Endothelial cell of umbilical vein (primary cell): ENCODE measurements around the gene CPXM2. TPM values are rescaled to one million over a fixed set of nuclear protein-coding genes. Genes with fewer than 3 reads are reported as not detected.

Source experiments
- BruUV-seq: library from RNA; stranded (reverse); fragments of 400-500 nt; replicated peaks from 2 replicates; lab custom pipeline; 2021; lab: Mats Ljungman, UMichigan
- CTCF ChIA-PET: fragments of 300-600, 350-600 bp; sonication (Branson Sonifier 250); formaldehyde crosslinking; loops from one replicate; lab custom pipeline; 2021; ENCODE audit warnings: antibody characterized with exemption, inconsistent platforms; lab: Charles Lee
- POLR2A ChIA-PET: fragments of 300-600, 350-600 bp; sonication (Branson Sonifier 250); formaldehyde crosslinking; loops from one replicate; lab custom pipeline; 2021; ENCODE audit warnings: antibody characterized with exemption, inconsistent platforms; lab: Charles Lee
- DNase-seq: peaks from one replicate; pipeline ENCODE4 v3.0.0-alpha.2; 2011; ENCODE audit warnings: low read depth, low spot score
- FAIRE-seq: peaks from 2 replicates; lab custom pipeline; 2011; peaks lifted over from hg19 to GRCh38; lab: Jason Lieb, UNC
- H2AFZ ChIP-seq: 2 replicates; pipeline ENCODE4 v1.6.0; 2012; ENCODE audit warnings: low read depth, low read length, control low read depth, inconsistent platforms
- H3K27ac ChIP-seq: 2 replicates; pipeline ENCODE4 v1.5.1; 2011; ENCODE audit warnings: low read depth, mild to moderate bottlenecking, control low read depth, low read length, moderate library complexity; ENCODE audit not compliant: insufficient read depth
- H3K27me3 ChIP-seq, 2 experiments: 2 replicates each; pipeline versions ENCODE4 v1.6.0 to v1.6.1; 2011; ENCODE audit warnings: low read length in 2 of 2, mixed read lengths in 1 of 2; ENCODE audit not compliant: control insufficient read depth in 2 of 2, insufficient read depth in 2 of 2
- H3K36me3 ChIP-seq, 2 experiments: 2 replicates in 1 of 2; 3 replicates in 1 of 2; pipeline ENCODE4 v1.5.1; 2011; ENCODE audit warnings: low read length in 2 of 2, mild to moderate bottlenecking in 1 of 2, moderate library complexity in 1 of 2; ENCODE audit not compliant: control insufficient read depth in 2 of 2, insufficient read depth in 2 of 2; ENCODE audit errors: extremely low read depth in 1 of 2
- H3K4me1 ChIP-seq: 3 replicates; pipeline ENCODE4 v1.5.1; 2011; ENCODE audit warnings: mild to moderate bottlenecking, low read length; ENCODE audit not compliant: control insufficient read depth, insufficient read depth; ENCODE audit errors: extremely low read depth
- H3K4me2 ChIP-seq: 2 replicates; pipeline ENCODE4 v1.6.1; 2011; ENCODE audit warnings: low read length, control low read depth, mixed read lengths; ENCODE audit not compliant: insufficient read depth
- H3K4me3 ChIP-seq, 3 experiments: fragments of 200-600 bp in 1 of 3; sonication (generic), shearing (Covaris generic) in 1 of 3; replicated peaks in 1 of 3; 2 replicates each; pipeline ENCODE4 v1.5.1; 2011 to 2016; ENCODE audit warnings: control low read depth in 3 of 3, low read length in 3 of 3, mild to moderate bottlenecking in 2 of 3, inconsistent platforms in 1 of 3, low read depth in 1 of 3, moderate library complexity in 1 of 3; ENCODE audit not compliant: insufficient read depth in 1 of 3
- H3K79me2 ChIP-seq: 2 replicates; pipeline ENCODE4 v1.6.0; 2012; ENCODE audit warnings: low read length, inconsistent platforms; ENCODE audit not compliant: control insufficient read depth, insufficient read depth
- H3K9ac ChIP-seq: replicated peaks from 2 replicates; pipeline ENCODE3; 2011; ENCODE audit warnings: low read length, control low read depth; ENCODE audit not compliant: insufficient read depth; ENCODE audit errors: extremely low read depth
- H3K9me1 ChIP-seq: replicated peaks from 3 replicates; pipeline ENCODE4 v1.6.0; 2011; ENCODE audit warnings: mild to moderate bottlenecking, low read length; ENCODE audit not compliant: control insufficient read depth, insufficient read depth; ENCODE audit errors: extremely low read depth
- H3K9me3 ChIP-seq: replicated peaks from 2 replicates; pipeline ENCODE4 v1.5.1; 2012; ENCODE audit warnings: low read length, inconsistent platforms; ENCODE audit not compliant: control insufficient read depth, insufficient read depth
- H4K20me1 ChIP-seq: replicated peaks from 2 replicates; pipeline ENCODE3; 2011; ENCODE audit warnings: mild to moderate bottlenecking, low read length; ENCODE audit not compliant: control insufficient read depth, insufficient read depth; ENCODE audit errors: extremely low read depth
- EZH2 ChIP-seq: IDR thresholded peaks from 2 replicates; pipeline ENCODE4 v1.6.1; 2012; ENCODE audit warnings: borderline replicate concordance, low read depth, mild to moderate bottlenecking, moderate library complexity, low read length, inconsistent platforms; ENCODE audit not compliant: severe bottlenecking
- FOS ChIP-seq: IDR thresholded peaks from 2 replicates; pipeline ENCODE4 v1.6.1; 2011; ENCODE audit warnings: mild to moderate bottlenecking, low read length, moderate library complexity, borderline replicate concordance; ENCODE audit not compliant: insufficient read depth
- GATA2 ChIP-seq: IDR thresholded peaks from 2 replicates; pipeline ENCODE4 v1.7.0; 2011; ENCODE audit warnings: low read depth, mild to moderate bottlenecking, moderate library complexity, mixed read lengths, low read length; ENCODE audit not compliant: insufficient read length, insufficient read depth
- JUN ChIP-seq: IDR thresholded peaks from 2 replicates; pipeline ENCODE4 v1.6.1; 2011; ENCODE audit warnings: borderline replicate concordance, low read depth; ENCODE audit not compliant: insufficient read length, insufficient read depth
- MYC ChIP-seq: IDR thresholded peaks from one replicate; pipeline ENCODE4 v1.6.1; 2011; ENCODE audit warnings: mild to moderate bottlenecking, low read depth, low read length
- POLR2AphosphoS5 ChIP-seq: IDR thresholded peaks from 2 replicates; pipeline ENCODE4 v1.6.1; 2012; ENCODE audit warnings: low read depth, mild to moderate bottlenecking, control low read depth, low read length, moderate library complexity; ENCODE audit not compliant: insufficient read depth
- dilution Hi-C: fragments of 300-500 bp; cut with MboI; formaldehyde crosslinking; loops from one replicate; pipeline ENCODE4 v1.15.0; 2019; ENCODE audit warnings: low sequenced_read_pairs; ENCODE audit not compliant: extremely low pct_ligation_motif_present
- intact Hi-C: fragments of 100-400 bp; cut with micrococcal nuclease; formaldehyde crosslinking; loops from one replicate; pipeline ENCODE4 v1.10.0; 2022
- polyA plus RNA-seq, 4 experiments: library from polyadenylated mRNA; depleted of rRNA in 3 of 4; stranded (reverse) in 3 of 4; unstranded in 1 of 4; fragments of >200 nt; gene quantifications; 2 replicates each; pipeline versions ENCODE4 v1.2.1 to v1.2.3, GENCODE V29; 2011 to 2012; ENCODE audit warnings: missing spikeins in 1 of 4
- total RNA-seq: library from RNA; stranded (reverse); gene quantifications from 2 replicates; pipeline ENCODE4 v1.2.3, GENCODE V29; 2021
- TF ChIP-seq, protein P1 (sequence below), 2 donors: IDR thresholded peaks; 1 replicate in 1 of 2; 2 replicates in 1 of 2; pipeline ENCODE4 v1.5.1; 2011; ENCODE audit warnings: low read length in 2 of 2, mild to moderate bottlenecking in 2 of 2, moderate library complexity in 2 of 2, control low read depth in 1 of 2, inconsistent platforms in 1 of 2, low read depth in 1 of 2; ENCODE audit not compliant: insufficient read depth in 1 of 2; ENCODE audit errors: extremely low read depth in 1 of 2
- TF ChIP-seq, protein P2 (sequence below): IDR thresholded peaks from 2 replicates; pipeline ENCODE4 v1.6.1; 2011; ENCODE audit not compliant: insufficient read depth, insufficient read length

CPXM2 gene
- total and polyA plus RNA-seq, 2 donors (not counting 3 experiments of a cell fraction or from before 2014, with no cell fraction given), result 1.8 to 2.7 TPM

DNA sequence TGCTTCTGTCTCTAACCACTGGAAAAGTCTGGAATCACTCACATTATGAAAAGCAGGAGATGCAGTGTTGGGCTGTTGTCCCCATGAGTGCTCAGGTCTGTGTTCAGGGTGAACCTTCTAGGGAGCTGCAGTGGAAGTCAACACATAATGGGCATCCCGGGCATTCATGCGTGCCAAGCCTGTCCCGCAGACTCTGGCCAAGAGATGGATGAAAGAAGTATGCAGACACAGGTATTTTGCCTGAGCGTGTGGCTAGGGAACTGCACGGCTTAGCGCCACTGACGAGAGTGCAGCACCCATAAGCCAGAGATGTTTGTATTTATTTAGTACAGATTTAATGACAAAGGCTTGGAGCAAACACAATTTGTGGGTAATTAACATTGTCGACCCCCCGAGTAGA lies 140.7 kb downstream of the CPXM2 start:
- dilution Hi-C loops, result no loop called here
- POLR2A ChIA-PET, result no interaction called here
- no peak for FAIRE-seq

DNA sequence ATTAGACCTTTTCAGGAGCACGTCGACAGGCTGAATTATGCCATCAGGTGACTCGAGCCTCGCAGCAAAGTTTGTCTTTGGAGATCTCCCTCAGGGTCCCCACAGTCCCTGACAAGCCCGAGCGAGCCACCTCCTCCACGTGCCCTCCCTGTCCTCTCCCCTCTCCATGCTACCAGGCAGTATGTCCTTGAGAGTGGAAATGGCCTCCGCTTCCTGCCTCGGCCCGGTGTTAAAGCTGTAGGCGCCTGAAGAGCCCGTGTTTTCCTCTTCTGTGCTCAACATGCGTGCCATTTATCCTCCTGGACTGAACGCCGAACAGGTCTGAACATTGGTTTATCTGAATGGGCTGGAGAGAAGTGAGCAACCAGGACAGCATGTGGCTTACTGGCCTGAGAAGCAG lies 142.9 kb downstream of the CPXM2 start:
- TF ChIP-seq, protein P1, sequence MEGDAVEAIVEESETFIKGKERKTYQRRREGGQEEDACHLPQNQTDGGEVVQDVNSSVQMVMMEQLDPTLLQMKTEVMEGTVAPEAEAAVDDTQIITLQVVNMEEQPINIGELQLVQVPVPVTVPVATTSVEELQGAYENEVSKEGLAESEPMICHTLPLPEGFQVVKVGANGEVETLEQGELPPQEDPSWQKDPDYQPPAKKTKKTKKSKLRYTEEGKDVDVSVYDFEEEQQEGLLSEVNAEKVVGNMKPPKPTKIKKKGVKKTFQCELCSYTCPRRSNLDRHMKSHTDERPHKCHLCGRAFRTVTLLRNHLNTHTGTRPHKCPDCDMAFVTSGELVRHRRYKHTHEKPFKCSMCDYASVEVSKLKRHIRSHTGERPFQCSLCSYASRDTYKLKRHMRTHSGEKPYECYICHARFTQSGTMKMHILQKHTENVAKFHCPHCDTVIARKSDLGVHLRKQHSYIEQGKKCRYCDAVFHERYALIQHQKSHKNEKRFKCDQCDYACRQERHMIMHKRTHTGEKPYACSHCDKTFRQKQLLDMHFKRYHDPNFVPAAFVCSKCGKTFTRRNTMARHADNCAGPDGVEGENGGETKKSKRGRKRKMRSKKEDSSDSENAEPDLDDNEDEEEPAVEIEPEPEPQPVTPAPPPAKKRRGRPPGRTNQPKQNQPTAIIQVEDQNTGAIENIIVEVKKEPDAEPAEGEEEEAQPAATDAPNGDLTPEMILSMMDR (IDR thresholded peaks at IDR 0.05; ENCODE audit: extremely low read depth in 1 of 2, insufficient read depth in 1 of 2, low read depth in 1 of 2, low read length in 2 of 2), result no peak
- TF ChIP-seq, protein P2, sequence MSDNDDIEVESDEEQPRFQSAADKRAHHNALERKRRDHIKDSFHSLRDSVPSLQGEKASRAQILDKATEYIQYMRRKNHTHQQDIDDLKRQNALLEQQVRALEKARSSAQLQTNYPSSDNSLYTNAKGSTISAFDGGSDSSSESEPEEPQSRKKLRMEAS, result no peak
- TF ChIP-seq EZH2, result no peak
- TF ChIP-seq FOS, result no peak
- no peak for TF ChIP-seq MYC
- TF ChIP-seq POLR2AphosphoS5, result no peak
- TF ChIP-seq GATA2, result no peak
- TF ChIP-seq JUN, result no peak
- no TSS peak for BruUV-seq
- no peaks in the 10 kb centered on the region for H3K79me2 ChIP-seq
- dilution Hi-C loops (no loop called here), intact Hi-C loops (no loop called here)
- no peak overlapping the region for H3K4me3 ChIP-seq
- no peak overlapping the region for H3K27ac ChIP-seq
- no peaks in the 10 kb centered on the region for H3K27me3 ChIP-seq
- H3K9ac ChIP-seq, result no peak overlapping the region
- FAIRE-seq, result no peak
- H3K4me1 ChIP-seq, result no peaks in the 10 kb centered on the region
- no peaks in the 10 kb centered on the region for H3K36me3 ChIP-seq
- H2AFZ ChIP-seq, result no peak overlapping the region
- CTCF ChIA-PET, result no interaction called here
- no peak for DNase-seq
- H4K20me1 ChIP-seq, result no peaks in the 10 kb centered on the region
- H3K9me3 ChIP-seq, result no peaks in the 10 kb centered on the region
- H3K4me2 ChIP-seq, result no peak overlapping the region
- POLR2A ChIA-PET, result no interaction called here
- no peaks in the 10 kb centered on the region for H3K9me1 ChIP-seq

More for the DNA sequence above, 140.7 kb downstream of the CPXM2 start:
- Histone ChIP-seq H3K27ac (no peak overlapping the region), H3K9me1 (no peaks in the 10 kb centered on the region), H4K20me1 (no peaks in the 10 kb centered on the region), H3K9me3 (no peaks in the 10 kb centered on the region), H3K27me3 (no peaks in the 10 kb centered on the region), H3K79me2 (no peaks in the 10 kb centered on the region), H3K4me2 (no peak overlapping the region), H3K4me1 (no peaks in the 10 kb centered on the region), H3K9ac (no peak overlapping the region), H3K36me3 (no peaks in the 10 kb centered on the region), H3K4me3 (no peak overlapping the region), H2AFZ (no peak overlapping the region)
- CTCF ChIA-PET, result no interaction called here
- TF ChIP-seq POLR2AphosphoS5, result no peak
- TF ChIP-seq MYC, result no peak
- TF ChIP-seq GATA2, result no peak
- TF ChIP-seq JUN, result no peak
- TF ChIP-seq, protein P1 (IDR thresholded peaks at IDR 0.05; ENCODE audit: extremely low read depth in 1 of 2, insufficient read depth in 1 of 2, low read depth in 1 of 2, low read length in 2 of 2), result no peak
- DNase-seq, result no peak
- no TSS peak for BruUV-seq
- intact Hi-C loops, result loop anchor here (10.0 kb wide), 1 partner anchor 214 kb away; no protein-coding TSS in a partner anchor
